ENCODE results near the gene DAAM1.

DAAM1 gene

GRCh38 chr14:59407246-59408010 lies 219.0 kb downstream of the DAAM1 start:
- Histone ChIP-seq H3K4me3 (no peak overlapping the region), H3K27ac (peak overlapping the region in 1 of 2 donors; percentile 72)
- no peak for DNase-seq (ENCODE audit: low spot score)
- no peak for TF ChIP-seq CTCF (IDR thresholded peaks at IDR 0.05)

DNA sequence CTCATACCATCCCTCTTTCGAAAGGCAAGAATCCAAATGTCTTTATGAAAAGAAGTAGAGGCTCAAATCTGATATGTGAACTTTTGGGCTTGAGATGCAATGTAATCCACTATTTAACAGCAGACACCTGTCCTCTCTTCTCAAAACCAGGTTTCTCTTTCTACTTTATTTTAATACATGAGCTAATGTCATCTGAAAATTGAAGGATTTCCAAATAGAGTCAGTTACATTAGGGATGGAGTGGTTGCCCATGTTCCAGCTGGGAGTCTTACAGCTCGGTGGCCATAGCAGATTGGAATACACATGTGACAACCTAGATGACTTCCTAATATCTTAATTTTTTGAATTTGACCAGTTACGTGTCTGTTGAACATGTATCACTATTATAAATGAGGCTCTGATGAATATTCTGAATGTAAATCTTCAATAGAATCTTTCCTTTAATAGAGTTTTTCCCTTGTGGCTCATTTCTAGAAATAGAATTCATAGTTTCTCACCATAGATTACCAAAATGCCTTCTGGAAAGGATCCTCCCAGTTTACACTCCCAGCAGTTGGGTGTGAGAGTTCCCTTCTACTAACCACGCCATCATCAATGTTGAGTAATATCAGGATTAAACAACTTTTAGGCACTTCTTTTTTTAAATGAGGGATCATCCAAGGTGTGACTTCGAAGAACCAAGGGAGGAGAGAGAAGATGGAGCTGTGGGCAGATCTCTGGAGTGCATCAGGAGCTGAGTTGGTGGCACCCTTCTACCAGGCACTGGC lies 227.6 kb downstream of the DAAM1 start:
- Histone ChIP-seq H3K27ac (no peak overlapping the region), H3K4me3 (no peak overlapping the region)
- no peak for TF ChIP-seq CTCF (IDR thresholded peaks at IDR 0.05)
- no peak for DNase-seq (ENCODE audit: low spot score)

GRCh38 chr14:59417311-59417710 lies 228.8 kb downstream of the DAAM1 start:
- Histone ChIP-seq H3K4me3 (no peak overlapping the region), H3K27ac (no peak overlapping the region)
- no peak for DNase-seq (ENCODE audit: low spot score)
- TF ChIP-seq CTCF (IDR thresholded peaks at IDR 0.05), result no peak

DNA sequence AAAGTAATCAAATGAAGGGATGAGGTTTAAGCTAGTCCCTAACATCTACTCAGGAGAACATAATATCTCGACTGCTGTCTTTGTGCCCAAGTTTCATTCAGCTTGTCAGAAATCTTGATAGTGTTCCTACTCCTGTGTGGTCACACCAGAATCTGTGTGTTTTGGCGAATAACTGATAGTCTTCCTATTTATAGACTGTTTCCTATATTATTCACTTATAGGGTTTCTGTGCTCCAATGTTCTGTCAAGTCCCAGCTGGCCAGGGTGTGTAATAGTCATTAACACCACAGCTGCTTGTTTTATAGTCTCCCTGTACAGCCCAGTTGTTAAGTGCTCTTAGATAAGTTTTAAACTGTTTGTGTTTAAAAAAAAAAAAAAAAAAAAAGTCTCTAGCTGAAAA lies 230.8 kb downstream of the DAAM1 start:
- H3K27ac ChIP-seq, result peak overlapping the region; percentile 46 to 65
- TF ChIP-seq CTCF (IDR thresholded peaks at IDR 0.05), result no peak
- H3K4me3 ChIP-seq, result no peak overlapping the region
- no peak for DNase-seq (ENCODE audit: low spot score)

Measured in coronary artery (tissue), 2 donors.